Right lobe of liver (tissue), 6 donors: ENCODE measurements around the gene EXOC3L1. TPM values are rescaled to one million over a fixed set of nuclear protein-coding genes. Genes with fewer than 3 reads are reported as not detected.

Source experiments
- ATAC-seq, 4 donors: fragments of 200-7000 bp; cut with Tn5 transposase; one replicate each; pipeline ENCODE4 v1.9.1; 2020; ENCODE audit warnings: mild to moderate bottlenecking in 4 of 4, moderate library complexity in 4 of 4
- DNase-seq, 3 donors: peaks; one replicate each; pipeline ENCODE4 v3.0.0-alpha.2; 2020
- H3K27ac ChIP-seq, 3 donors: fragments of 200-600 bp; one replicate each; pipeline ENCODE4 v1.8.0; 2022
- H3K27me3 ChIP-seq, 2 donors: fragments of 200-600 bp; one replicate each; pipeline ENCODE4 v1.8.0; 2022
- H3K36me3 ChIP-seq, 4 donors: fragments of 200-600 bp; sonication (generic) in 1 of 4; one replicate each; pipeline versions ENCODE4 v1.5.1 to v1.8.0; 2017 to 2022; ENCODE audit warnings: control low read depth in 1 of 4
- H3K4me1 ChIP-seq, 4 donors: fragments of 200-600 bp; sonication (generic) in 1 of 4; one replicate each; pipeline versions ENCODE4 v1.5.1 to v1.8.0; 2017 to 2022; ENCODE audit warnings: control low read depth in 1 of 4
- H3K4me3 ChIP-seq, 3 donors: fragments of 200-600 bp; one replicate each; pipeline ENCODE4 v1.8.0; 2022
- H3K9me3 ChIP-seq, 4 donors: fragments of 200-600 bp; sonication (generic) in 1 of 4; one replicate each; pipeline versions ENCODE4 v1.5.1 to v1.8.0; 2017 to 2022; ENCODE audit warnings: control low read depth in 1 of 4
- CTCF ChIP-seq, 4 donors: fragments of 200-600 bp in 3 of 4; fragments of 450-650 bp in 1 of 4; IDR thresholded peaks; one replicate each; pipeline versions ENCODE4 v1.5.1 to v1.8.0; 2016 to 2022; ENCODE audit warnings: antibody characterized with exemption in 4 of 4, mild to moderate bottlenecking in 2 of 4
- POLR2A ChIP-seq: fragments of 450-650 bp; IDR thresholded peaks from one replicate; pipeline ENCODE4 v1.6.1; 2017; ENCODE audit warnings: antibody characterized with exemption, mild to moderate bottlenecking
- WGBS: methylation state at CpG from one replicate; pipeline ENCODE4 v1.1.6; 2018; ENCODE audit warnings: low coverage, low lambda C conversion rate; ENCODE audit not compliant: insufficient coverage; ENCODE audit errors: missing lambda C conversion rate; 5-methylcytosine and 5-hydroxymethylcytosine counted together
- intact Hi-C, 2 donors: fragments of 100-400 bp; cut with DNase I; formaldehyde crosslinking; loops; one replicate each; pipeline versions ENCODE4 v1.11.2 to v1.14.1; 2022
- total RNA-seq, 6 experiments: library from RNA; depleted of rRNA in 2 of 6; stranded (reverse); fragments of >200 nt in 2 of 6; fragmentation: NEBNext Ultra II Directional in 3 of 6; extraction: Animal tissue kit (Norgen Biotek cat#: 25700) in 3 of 6; gene quantifications; one replicate each; pipeline versions ENCODE4 v1.1.0 to v1.2.4, GENCODE V29; 2016 to 2023
- donor health status: DM: no; HTN: yes; CAD: no.
- donor health status: DM: no; HTN: no; CAD: no.
- donor health status: DM: no; HTN: no; CAD: no.
- donor health status: DM: no; HTN: yes; CAD: no.
- donor health status: DM: no; HTN: yes; CAD: no.

EXOC3L1 gene
- total RNA-seq, 6 experiments from 2014 or later: 1.8 to 4.3 (median 2.5) TPM

GRCh38 chr16:67163164-67163998 lies 26.6 kb downstream of the EXOC3L1 start:
- TF ChIP-seq POLR2A: no peak
- no peak for TF ChIP-seq CTCF (IDR thresholded peaks at IDR 0.05)
- Histone ChIP-seq H3K27ac (no peak overlapping the region), H3K9me3 (no peaks in the 10 kb centered on the region), H3K36me3 (no peaks in the 10 kb centered on the region), H3K4me3 (peak overlapping the region in 1 of 3 donors; percentile 36), H3K27me3 (no peaks in the 10 kb centered on the region), H3K4me1 (peaks cover 0 to 35% (median 17%) of the 10 kb centered on the region in 4 donors)
- DNase-seq: no peak
- 46% methylated on average over 29 of the region's 99 CpGs for WGBS
- intact Hi-C loops: no loop called here
- peak in 2 of 4 donors; percentile 3 for ATAC-seq

GRCh38 chr16:67162506-67163163 lies 27.3 kb downstream of the EXOC3L1 start:
- intact Hi-C loops: no loop called here
- peaks cover 0 to 35% (median 17%) of the 10 kb centered on the region in 4 donors for H3K4me1 ChIP-seq
- peak overlapping the region in 1 of 3 donors; percentile 36 for H3K4me3 ChIP-seq
- H3K36me3 ChIP-seq: no peaks in the 10 kb centered on the region
- DNase-seq (no peak), ATAC-seq (no peak)
- 16% methylated on average over 20 of the region's 44 CpGs for WGBS
- H3K27me3 ChIP-seq: no peaks in the 10 kb centered on the region
- TF ChIP-seq CTCF (IDR thresholded peaks at IDR 0.05) (no peak), POLR2A (no peak)
- H3K9me3 ChIP-seq: no peaks in the 10 kb centered on the region
- H3K27ac ChIP-seq: no peak overlapping the region

GRCh38 chr16:67161595-67162058 lies 28.3 kb downstream of the EXOC3L1 start:
- no peak for ATAC-seq
- TF ChIP-seq CTCF (IDR thresholded peaks at IDR 0.05) (no peak), POLR2A (no peak)
- Histone ChIP-seq H3K27me3 (no peaks in the 10 kb centered on the region), H3K9me3 (no peaks in the 10 kb centered on the region), H3K4me3 (no peak overlapping the region), H3K36me3 (no peaks in the 10 kb centered on the region), H3K4me1 (peaks cover 0 to 35% (median 17%) of the 10 kb centered on the region in 4 donors), H3K27ac (no peak overlapping the region)
- peak in 1 of 3 donors; percentile 57 for DNase-seq
- WGBS: no CpG with 5 or more reads among the region's 25 CpGs
- intact Hi-C loops: no loop called here

GRCh38 chr16:67158637-67159600 lies 31.0 kb downstream of the EXOC3L1 start:
- intact Hi-C loops: loop anchor here (5.0 to 10.0 kb wide), 4 partner anchors 54 to 187 kb away; partner anchors contain the start of gene PHAF1 (in 1 of the 2)
- Histone ChIP-seq H3K4me1 (peaks cover 0 to 34% (median 14%) of the 10 kb centered on the region in 4 donors), H3K9me3 (no peaks in the 10 kb centered on the region), H3K27me3 (no peaks in the 10 kb centered on the region), H3K4me3 (peak overlapping the region; percentile 81 to 94 (median 85)), H3K27ac (peak overlapping the region; percentile 13 to 67 (median 62)), H3K36me3 (no peaks in the 10 kb centered on the region)
- no peak for TF ChIP-seq POLR2A
- TF ChIP-seq CTCF (IDR thresholded peaks at IDR 0.05): no peak
- peak in 1 of 3 donors; percentile 68 for DNase-seq
- WGBS: 15% methylated on average over 6 of the region's 34 CpGs
- ATAC-seq: peak in 2 of 4 donors; percentile 18 to 20
